K562 (cell line): ENCODE results near the gene TOX3. TPM values are rescaled to one million over a fixed set of nuclear protein-coding genes. Genes with fewer than 3 reads are reported as not detected.

Experiments
- ATAC-seq: fragments of 200-7000 bp; cut with Tn5 transposase; 3 replicates; pipeline ENCODE4 v1.9.1; 2020; ENCODE audit warnings: moderate library complexity
- BruUV-seq: library from RNA; stranded (reverse); fragments of 400-500 nt; replicated peaks from 2 replicates; lab custom pipeline; 2021; lab: Mats Ljungman, UMichigan
- CTCF ChIA-PET: fragments of 300-600 bp; formaldehyde crosslinking; extraction: SDS; loops from one replicate; lab custom pipeline; 2021; ENCODE audit warnings: low intra/inter-chr PET ratio; lab: Yijun Ruan, JAX
- POLR2A ChIA-PET: fragments of 300-600, 350-650 bp; sonication (Branson Sonifier 250); formaldehyde crosslinking; extraction: SDS; loops from one replicate; lab custom pipeline; 2021; ENCODE audit warnings: antibody characterized with exemption, inconsistent platforms; lab: Yijun Ruan, JAX
- DNase-seq, 4 experiments: peaks; one replicate each; pipeline versions ENCODE4 v3.0.0 to v3.0.0-alpha.2; 2011 to 2018; ENCODE audit warnings: low spot score in 3 of 4, mixed read lengths in 3 of 4; ENCODE audit errors: extremely low read depth in 1 of 4
- FAIRE-seq: peaks from 2 replicates; lab custom pipeline; 2011; peaks lifted over from hg19 to GRCh38; lab: Jason Lieb, UNC
- H2AFZ ChIP-seq: 2 replicates; pipeline ENCODE4 v1.6.0; 2011; ENCODE audit warnings: low read depth, low read length, control low read depth, inconsistent platforms
- H3K27ac ChIP-seq: fragments of 200-600 bp; 3 replicates; pipeline ENCODE4 v1.8.0; 2011; ENCODE audit warnings: low read depth, mild to moderate bottlenecking, control low read depth, inconsistent platforms, low read length, moderate library complexity, mixed read lengths; ENCODE audit errors: extremely low read depth
- H3K27me3 ChIP-seq, 2 experiments: fragments of 300-600 bp in 1 of 2; 2 replicates in 1 of 2; 3 replicates in 1 of 2; pipeline versions ENCODE4 v1.6.0 to v1.8.0; 2011; ENCODE audit warnings: inconsistent platforms in 2 of 2, low read length in 2 of 2, mild to moderate bottlenecking in 1 of 2, mixed read lengths in 1 of 2, moderate library complexity in 1 of 2; ENCODE audit not compliant: control insufficient read depth in 2 of 2, insufficient read depth in 2 of 2
- H3K36me3 ChIP-seq: fragments of 300-600 bp; 3 replicates; pipeline ENCODE4 v1.8.0; 2011; ENCODE audit warnings: mild to moderate bottlenecking, low read length, inconsistent platforms; ENCODE audit not compliant: control insufficient read depth, insufficient read depth
- H3K4me1 ChIP-seq, 2 experiments: fragments of 200-600 bp in 1 of 2; replicated peaks in 1 of 2; 2 replicates in 1 of 2; 3 replicates in 1 of 2; pipeline versions ENCODE4 v1.5.1 to v1.8.0; 2011; ENCODE audit warnings: inconsistent platforms in 2 of 2, low read length in 2 of 2, mild to moderate bottlenecking in 1 of 2, mixed read lengths in 1 of 2, moderate library complexity in 1 of 2; ENCODE audit not compliant: control insufficient read depth in 2 of 2, insufficient read depth in 2 of 2
- H3K4me2 ChIP-seq: 2 replicates; pipeline ENCODE4 v1.6.1; 2011; ENCODE audit warnings: low read length, control low read depth, inconsistent platforms, mixed read lengths; ENCODE audit not compliant: insufficient read depth
- H3K4me3 ChIP-seq: fragments of 200-600 bp; sonication (generic), shearing (Covaris generic); 2 replicates; pipeline ENCODE4 v1.5.1; 2016; ENCODE audit warnings: control low read depth, inconsistent platforms
- H3K79me2 ChIP-seq: fragments of 200-600 bp; 3 replicates; pipeline ENCODE4 v1.8.0; 2011; ENCODE audit warnings: low read length, inconsistent platforms; ENCODE audit not compliant: control insufficient read depth, insufficient read depth
- H3K9ac ChIP-seq, 2 experiments: 2 replicates each; pipeline versions ENCODE4 v1.6.0 to v1.6.1; 2011; ENCODE audit warnings: low read depth in 2 of 2, low read length in 2 of 2, control low read depth in 1 of 2, inconsistent platforms in 1 of 2, mild to moderate bottlenecking in 1 of 2, mixed read lengths in 1 of 2; ENCODE audit not compliant: insufficient read depth in 1 of 2
- H3K9me1 ChIP-seq: one replicate; pipeline ENCODE4 v1.6.0; 2011; ENCODE audit warnings: inconsistent platforms, mild to moderate bottlenecking, low read length, moderate library complexity; ENCODE audit not compliant: control insufficient read depth, insufficient read depth
- H3K9me3 ChIP-seq: replicated peaks from 2 replicates; pipeline ENCODE4 v1.5.1; 2011; ENCODE audit warnings: low read depth, low read length, inconsistent platforms; ENCODE audit not compliant: control insufficient read depth, insufficient read depth
- H4K20me1 ChIP-seq: replicated peaks from 2 replicates; pipeline ENCODE4 v1.6.1; 2011; ENCODE audit warnings: low read length, inconsistent platforms, mixed read lengths; ENCODE audit not compliant: control insufficient read depth, insufficient read depth
- ETS2 ChIP-seq: IDR thresholded peaks from 2 replicates; pipeline ENCODE4 v1.6.1; 2016; ENCODE audit warnings: borderline replicate concordance, missing genetic modification characterization, mild to moderate bottlenecking, moderate library complexity, missing compliant biosample characterization; ENCODE audit not compliant: poor library complexity, severe bottlenecking
- GABPB2 ChIP-seq: fragments of 250-450 bp; sonication (Bioruptor Pico); conservative IDR thresholded peaks from 2 replicates; pipeline ENCODE4 v1.5.1; 2021; ENCODE audit warnings: mild to moderate bottlenecking
- HLTF ChIP-seq: fragments of 450-650 bp; IDR thresholded peaks from 2 replicates; pipeline ENCODE4 v1.6.1; 2016
- MAFK ChIP-seq: IDR thresholded peaks from 2 replicates; pipeline ENCODE4 v1.6.1; 2011; ENCODE audit warnings: low read length, improper control_type of control experiment
- NR3C1 ChIP-seq: sonication (generic); formaldehyde crosslinking; IDR thresholded peaks from 2 replicates; pipeline ENCODE4 v1.8.1; 2022; ENCODE audit warnings: missing genetic modification reagents
- RBFOX2 ChIP-seq: fragments of 200-400 bp; formaldehyde crosslinking; IDR thresholded peaks from 2 replicates; pipeline ENCODE4 v1.6.1; 2017; ENCODE audit warnings: low read depth, mild to moderate bottlenecking, low read length, moderate library complexity
- SNRNP70 ChIP-seq: fragments of 200-400 bp; formaldehyde crosslinking; optimal IDR thresholded peaks from 2 replicates; pipeline ENCODE3; 2017; ENCODE audit warnings: low read depth, low read length
- ZNF12 ChIP-seq: sonication (generic); formaldehyde crosslinking; IDR thresholded peaks from 2 replicates; pipeline ENCODE4 v1.4.0; 2020; ENCODE audit warnings: mild to moderate bottlenecking, missing genetic modification reagents
- ZNF311 ChIP-seq: fragments of 250-450 bp; sonication (Bioruptor Pico); IDR thresholded peaks from 2 replicates; pipeline ENCODE4 v1.4.0; 2020; ENCODE audit warnings: mild to moderate bottlenecking, moderate library complexity
- WGBS: fragments of 100-300 bp; shearing (Covaris generic); methylation state at CpG from one replicate; pipeline ENCODE4 v1.1.6; 2016; ENCODE audit warnings: low coverage, mixed read lengths; ENCODE audit not compliant: insufficient coverage; ENCODE audit errors: missing lambda C conversion rate; 5-methylcytosine and 5-hydroxymethylcytosine counted together
- in situ Hi-C: fragments of 300-500 bp; cut with MboI; formaldehyde crosslinking; loops from 4 replicates; pipeline ENCODE4 v1.15.0; 2018; ENCODE audit warnings: inconsistent platforms, mixed read lengths
- intact Hi-C: fragments of 100-400 bp; cut with micrococcal nuclease; formaldehyde crosslinking; loops from 2 replicates; pipeline ENCODE4 v1.14.2; 2022
- polyA plus RNA-seq, 8 experiments: library from polyadenylated mRNA; depleted of rRNA in 4 of 8; stranded (reverse) in 5 of 8; unstranded in 3 of 8; fragments of >200 nt; fragmentation: Nextera tagmentation in 2 of 8; fragmentation: Illumina TruSeq in 1 of 8; extraction: Ambion mirVana in 2 of 8; extraction: Trizol in 1 of 8; gene quantifications; 2 replicates each; pipeline versions ENCODE4 v1.2.1 to v1.2.3, GENCODE V29; 2011 to 2014; ENCODE audit warnings: inconsistent platforms in 1 of 8, missing spikeins in 1 of 8
- total RNA-seq, 7 experiments: library from RNA; depleted of rRNA in 6 of 7; stranded (reverse); fragments of >200 nt in 6 of 7; fragmentation: Illumina TruSeq in 2 of 7; extraction: Trizol in 2 of 7; gene quantifications; 2 replicates each; pipeline versions ENCODE4 v1.2.1 to v1.2.3, GENCODE V29; 2011 to 2021; ENCODE audit warnings: low replicate concordance in 1 of 7

Gene TOX3
- total and polyA plus RNA-seq, 9 of the 15 experiments (the other 6 are each of a cell fraction or from before 2014, with no cell fraction given): not detected

DNA sequence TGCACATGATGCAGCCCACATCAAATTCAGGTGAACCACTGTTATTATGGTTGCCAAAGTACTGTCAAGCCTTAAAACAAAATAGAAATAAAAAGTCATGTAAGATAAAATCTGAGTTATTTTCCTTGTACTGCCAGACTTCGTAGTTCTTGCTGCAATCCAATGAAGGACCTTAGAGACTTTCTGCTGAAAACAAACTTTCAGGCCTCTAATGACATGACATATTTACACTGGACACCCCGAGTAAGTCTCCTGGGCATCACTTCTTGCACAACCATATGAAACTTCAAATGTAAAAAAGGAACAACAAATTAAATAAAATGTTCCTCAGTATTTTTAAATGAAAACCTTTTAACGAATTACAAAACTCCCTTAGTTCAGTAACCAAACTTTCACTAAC is 66.7 kb downstream of the TOX3 start:
- 0% methylated on average over 3 of the region's 3 CpGs for WGBS
- H3K4me1 ChIP-seq: no peaks in the 10 kb centered on the region
- intact Hi-C loops (no loop called here), in situ Hi-C loops (no loop called here)
- H4K20me1 ChIP-seq: no peaks in the 10 kb centered on the region
- H3K9me3 ChIP-seq: no peaks in the 10 kb centered on the region
- POLR2A ChIA-PET: no interaction called here
- H3K79me2 ChIP-seq: no peaks in the 10 kb centered on the region
- BruUV-seq: no TSS peak
- H3K36me3 ChIP-seq: no peaks in the 10 kb centered on the region
- H3K4me2 ChIP-seq: no peak overlapping the region
- no peak overlapping the region for H2AFZ ChIP-seq
- H3K27ac ChIP-seq: no peak overlapping the region
- H3K4me3 ChIP-seq: no peak overlapping the region
- CTCF ChIA-PET: no interaction called here
- DNase-seq: no peak
- no peak overlapping the region for H3K9ac ChIP-seq
- TF ChIP-seq NR3C1 (CRISPR knock-in tag) (no peak), GABPB2 (CRISPR knock-in tag) (no peak), ZNF12 (no peak), RBFOX2 (no peak), SNRNP70 (no peak), ETS2 (tag) (no peak), ZNF311 (CRISPR knock-in tag) (no peak), MAFK (no peak), HLTF (no peak)
- no peaks in the 10 kb centered on the region for H3K9me1 ChIP-seq
- ATAC-seq: no peak
- no peaks in the 10 kb centered on the region for H3K27me3 ChIP-seq
- no peak for FAIRE-seq
